Measurements from ENCODE around the gene TRO. TPM values are rescaled to one million over a fixed set of nuclear protein-coding genes. Genes with fewer than 3 reads are reported as not detected.

TRO gene
- total RNA-seq, 3 donors from 2014 or later = 5.0 to 22.0 (median 14.8) TPM

DNA sequence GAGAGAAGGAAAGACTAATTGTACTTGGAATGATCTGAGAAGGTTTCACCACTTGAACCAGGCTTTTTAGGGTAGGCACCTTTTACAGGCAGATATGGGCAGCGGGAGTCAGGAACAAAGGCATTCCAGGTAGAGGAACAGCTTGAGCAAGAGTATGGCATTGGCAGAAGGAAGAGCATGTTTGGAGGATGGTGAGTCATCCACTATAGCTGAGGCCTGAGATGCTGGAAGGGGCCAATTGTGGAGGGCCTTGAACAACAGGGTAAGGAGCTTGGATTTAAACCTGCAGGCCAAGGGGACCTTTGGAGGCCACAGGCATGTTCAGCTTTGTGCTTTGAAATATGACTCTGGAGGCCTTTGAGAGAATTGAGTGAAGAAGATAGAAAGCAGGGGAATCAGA lies 41.1 kb downstream of the TRO start:
- intact Hi-C loops (cut with DNase I; ENCODE audit: low total_unique reads) = no loop called here
- peaks cover 0 to 29% of the 10 kb centered on the region in 2 donors for H3K27me3 ChIP-seq
- H3K36me3 ChIP-seq = no peaks in the 10 kb centered on the region
- DNase-seq (ENCODE audit: low spot score in 2 of 2) = no peak
- TF ChIP-seq POLR2A (IDR thresholded peaks at IDR 0.05) (no peak), POLR2AphosphoS5 (IDR thresholded peaks at IDR 0.05) (no peak)
- TF ChIP-seq, protein P1, sequence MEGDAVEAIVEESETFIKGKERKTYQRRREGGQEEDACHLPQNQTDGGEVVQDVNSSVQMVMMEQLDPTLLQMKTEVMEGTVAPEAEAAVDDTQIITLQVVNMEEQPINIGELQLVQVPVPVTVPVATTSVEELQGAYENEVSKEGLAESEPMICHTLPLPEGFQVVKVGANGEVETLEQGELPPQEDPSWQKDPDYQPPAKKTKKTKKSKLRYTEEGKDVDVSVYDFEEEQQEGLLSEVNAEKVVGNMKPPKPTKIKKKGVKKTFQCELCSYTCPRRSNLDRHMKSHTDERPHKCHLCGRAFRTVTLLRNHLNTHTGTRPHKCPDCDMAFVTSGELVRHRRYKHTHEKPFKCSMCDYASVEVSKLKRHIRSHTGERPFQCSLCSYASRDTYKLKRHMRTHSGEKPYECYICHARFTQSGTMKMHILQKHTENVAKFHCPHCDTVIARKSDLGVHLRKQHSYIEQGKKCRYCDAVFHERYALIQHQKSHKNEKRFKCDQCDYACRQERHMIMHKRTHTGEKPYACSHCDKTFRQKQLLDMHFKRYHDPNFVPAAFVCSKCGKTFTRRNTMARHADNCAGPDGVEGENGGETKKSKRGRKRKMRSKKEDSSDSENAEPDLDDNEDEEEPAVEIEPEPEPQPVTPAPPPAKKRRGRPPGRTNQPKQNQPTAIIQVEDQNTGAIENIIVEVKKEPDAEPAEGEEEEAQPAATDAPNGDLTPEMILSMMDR (IDR thresholded peaks at IDR 0.05) = no peak
- H3K9me3 ChIP-seq = no peaks in the 10 kb centered on the region
- no peak overlapping the region for H3K4me3 ChIP-seq
- H3K4me1 ChIP-seq = no peaks in the 10 kb centered on the region
- H3K27ac ChIP-seq = no peak overlapping the region

DNA sequence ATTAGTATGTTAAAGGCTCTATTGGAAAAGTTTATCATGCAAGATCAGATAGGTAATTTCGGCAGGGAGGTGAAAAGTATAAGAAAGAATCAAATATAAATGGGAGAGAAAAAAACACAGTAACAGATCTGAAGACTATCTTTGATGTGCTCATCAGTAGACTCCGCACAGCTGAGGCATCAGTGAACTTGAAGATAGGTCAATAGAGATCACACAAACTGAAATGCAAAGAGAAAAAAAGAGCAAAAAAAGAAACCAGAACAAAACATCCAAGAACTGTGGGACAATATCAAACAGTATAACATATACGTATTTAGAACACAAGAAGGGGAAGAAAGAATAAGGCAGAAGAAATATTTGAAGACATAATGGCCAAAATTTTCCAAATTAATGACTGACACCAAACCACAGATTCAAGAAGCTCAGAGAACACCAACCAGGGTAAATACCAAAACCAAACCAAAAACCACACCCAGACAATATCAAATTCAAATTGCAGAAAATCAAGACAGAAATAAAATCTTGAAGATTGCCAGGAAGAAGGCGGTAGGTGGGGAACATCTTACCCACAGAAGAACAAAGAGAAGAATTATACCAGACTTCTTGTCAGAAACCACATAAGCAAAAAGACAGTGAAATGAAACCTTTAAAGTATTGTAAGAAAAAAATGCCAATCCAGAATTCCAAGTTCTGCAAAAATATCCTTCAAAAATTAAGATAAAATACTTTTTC lies 44.3 kb downstream of the TRO start:
- intact Hi-C loops (cut with DNase I; ENCODE audit: low total_unique reads) = no loop called here
- no peak overlapping the region for H3K27ac ChIP-seq
- TF ChIP-seq, protein P1 (IDR thresholded peaks at IDR 0.05) = no peak
- TF ChIP-seq POLR2AphosphoS5 (IDR thresholded peaks at IDR 0.05) = no peak
- H3K4me3 ChIP-seq = no peak overlapping the region
- H3K36me3 ChIP-seq = no peaks in the 10 kb centered on the region
- H3K9me3 ChIP-seq = peaks cover 0 to 12% of the 10 kb centered on the region in 2 donors
- no peak for DNase-seq (ENCODE audit: low spot score in 2 of 2)
- H3K4me1 ChIP-seq = no peaks in the 10 kb centered on the region
- peaks cover 0 to 18% of the 10 kb centered on the region in 2 donors for H3K27me3 ChIP-seq

DNA sequence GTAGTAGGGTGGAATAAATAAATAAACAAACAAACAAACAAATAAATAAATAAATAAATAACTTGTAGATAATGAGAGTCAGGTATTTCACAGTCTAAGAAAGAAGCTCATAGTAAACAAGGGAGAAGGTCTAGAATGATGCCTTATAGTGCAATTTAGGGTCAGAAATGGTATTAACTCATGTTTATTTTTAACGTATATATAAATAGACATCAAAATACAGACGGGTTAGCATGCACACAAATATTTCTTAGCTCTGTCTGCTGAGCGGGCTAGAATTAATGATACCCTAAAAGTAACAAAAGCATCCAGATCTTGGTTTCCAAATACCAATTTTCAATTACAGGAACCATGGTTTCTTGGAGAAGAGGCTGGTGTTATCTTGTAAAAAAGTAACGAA lies 56.8 kb downstream of the TRO start:
- TF ChIP-seq POLR2A (IDR thresholded peaks at IDR 0.05) = no peak
- TF ChIP-seq POLR2AphosphoS5 (IDR thresholded peaks at IDR 0.05) = no peak
- TF ChIP-seq, protein P1 (IDR thresholded peaks at IDR 0.05) = no peak
- H3K4me3 ChIP-seq = no peak overlapping the region
- no peak overlapping the region for H3K27ac ChIP-seq
- DNase-seq (ENCODE audit: low spot score in 2 of 2) = no peak
- H3K27me3 ChIP-seq = peaks cover 0 to 5% of the 10 kb centered on the region in 2 donors
- H3K4me1 ChIP-seq = no peaks in the 10 kb centered on the region
- no peaks in the 10 kb centered on the region for H3K9me3 ChIP-seq
- H3K36me3 ChIP-seq = no peaks in the 10 kb centered on the region
- intact Hi-C loops (cut with DNase I; ENCODE audit: low total_unique reads) = no loop called here

- peaks cover 0 to 5% of the 10 kb centered on the region in 2 donors for H3K27me3 ChIP-seq
- no peaks in the 10 kb centered on the region for H3K4me1 ChIP-seq
- H3K36me3 ChIP-seq = no peaks in the 10 kb centered on the region
- peaks cover 0 to 4% of the 10 kb centered on the region in 2 donors for H3K9me3 ChIP-seq
- no peak overlapping the region for H3K4me3 ChIP-seq
- intact Hi-C loops (cut with DNase I; ENCODE audit: low total_unique reads) = no loop called here
- no peak for DNase-seq (ENCODE audit: low spot score in 2 of 2)
- TF ChIP-seq, protein P1 (IDR thresholded peaks at IDR 0.05) = no peak
- TF ChIP-seq POLR2A (IDR thresholded peaks at IDR 0.05) (no peak), POLR2AphosphoS5 (IDR thresholded peaks at IDR 0.05) (no peak)
- no peak overlapping the region for H3K27ac ChIP-seq
These were observed 57.8 kb downstream of the TRO start for GRCh38 chrX:54978448-54978847.

DNA sequence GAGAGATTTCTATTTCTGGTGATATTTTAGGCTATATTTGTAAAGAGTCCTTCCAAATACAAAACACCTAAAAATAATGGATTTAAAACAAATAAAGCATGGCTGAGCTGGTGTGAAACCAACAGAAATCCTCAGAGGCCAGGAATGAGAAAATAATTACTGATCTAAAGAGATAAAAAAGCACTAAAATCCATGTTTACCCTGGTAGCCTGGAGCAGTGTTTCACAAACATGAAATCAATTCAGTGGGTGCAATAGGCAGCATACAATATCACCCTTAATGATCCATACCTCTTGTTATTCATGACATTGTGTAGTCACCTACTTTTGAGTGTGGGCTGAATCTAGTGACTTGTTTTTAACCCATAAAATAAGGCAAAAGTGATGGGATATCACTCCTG lies 58.8 kb downstream of the TRO start:
- no peaks in the 10 kb centered on the region for H3K4me1 ChIP-seq
- no peak for DNase-seq (ENCODE audit: low spot score in 2 of 2)
- intact Hi-C loops (cut with DNase I; ENCODE audit: low total_unique reads) = no loop called here
- TF ChIP-seq, protein P1 (IDR thresholded peaks at IDR 0.05) = no peak
- TF ChIP-seq POLR2A (IDR thresholded peaks at IDR 0.05) (no peak), POLR2AphosphoS5 (IDR thresholded peaks at IDR 0.05) (no peak)
- H3K27me3 ChIP-seq = peaks cover 0 to 9% of the 10 kb centered on the region in 2 donors
- H3K36me3 ChIP-seq = no peaks in the 10 kb centered on the region
- H3K4me3 ChIP-seq = no peak overlapping the region
- peaks cover 0 to 12% of the 10 kb centered on the region in 2 donors for H3K9me3 ChIP-seq
- no peak overlapping the region for H3K27ac ChIP-seq
